ENCODE data around the gene HIGD1A.

Gene HIGD1A

GRCh38 chr3:42804106-42804830 lies at the start of gene HIGD1A:
HIGD1A (minus strand) TSS chr3:42804490; CDS start chr3:42794253, 10,237 bp downstream.
- peak; percentile 95 to 96 for DNase-seq

GRCh38 chr3:42853739-42854302 lies 49.5 kb upstream of the HIGD1A start:
- DNase-seq: no peak

- no peak for DNase-seq
Observed at GRCh38 chr3:42853056-42853455, 48.8 kb upstream of the HIGD1A start.

- DNase-seq: no peak
Observed at GRCh38 chr3:42852441-42852840, 48.2 kb upstream of the HIGD1A start.

- DNase-seq: no peak
Observed at GRCh38 chr3:42851228-42851834, 47.0 kb upstream of the HIGD1A start.

- no peak for DNase-seq
Observed at GRCh38 chr3:42850263-42850662, 46.0 kb upstream of the HIGD1A start.

- no peak for DNase-seq
Observed at GRCh38 chr3:42849017-42849416, 44.7 kb upstream of the HIGD1A start.

GRCh38 chr3:42847731-42848130 lies 43.4 kb upstream of the HIGD1A start:
- no peak for DNase-seq

GRCh38 chr3:42846685-42847522 lies 42.6 kb upstream of the HIGD1A start:
- peak; percentile 37 to 46 for DNase-seq

GRCh38 chr3:42844815-42845214 lies 40.5 kb upstream of the HIGD1A start:
- DNase-seq: no peak

- DNase-seq: no peak
Observed at GRCh38 chr3:42844412-42844713, 40.1 kb upstream of the HIGD1A start.

GRCh38 chr3:42843713-42844411 lies 39.6 kb upstream of the HIGD1A start:
- DNase-seq: peak in 1 of 2 donors; percentile 20

GRCh38 chr3:42841332-42841731 lies 37.0 kb upstream of the HIGD1A start:
- no peak for DNase-seq

- peak; percentile 52 to 74 for DNase-seq
Observed at GRCh38 chr3:42839616-42840015, 35.3 kb upstream of the HIGD1A start.

- DNase-seq: no peak
Observed at GRCh38 chr3:42838571-42838970, 34.3 kb upstream of the HIGD1A start.

- DNase-seq: no peak
Observed at GRCh38 chr3:42836150-42837123, 32.1 kb upstream of the HIGD1A start.

GRCh38 chr3:42831321-42831713 lies 27.0 kb upstream of the HIGD1A start:
- peak; percentile 56 to 93 for DNase-seq

GRCh38 chr3:42830437-42831320 lies 26.4 kb upstream of the HIGD1A start:
- no peak for DNase-seq

GRCh38 chr3:42829628-42830436 lies 25.5 kb upstream of the HIGD1A start:
- no peak for DNase-seq
